Renal cortical epithelial cell (primary cell): Measurements from ENCODE around the gene CFAP68. TPM values are rescaled to one million over a fixed set of nuclear protein-coding genes. Genes with fewer than 3 reads are reported as not detected.
"Not testable (repeated sequence)": the region's sequence is repeated elsewhere in the genome, so short reads cannot be mapped to it uniquely, and the experiment has no call there.

Experiments used
- DNase-seq: peaks from one replicate; pipeline ENCODE4 v3.0.0-alpha.2; 2011; ENCODE audit warnings: low read depth
- total RNA-seq: library from RNA; depleted of rRNA; stranded (reverse); fragments of >200 nt; gene quantifications from 2 replicates; pipeline ENCODE4 v1.2.3, GENCODE V29; 2014

The CFAP68 gene
- total RNA-seq, 1 donor from 2014 or later = 20.1 TPM

- peak; percentile 56 for DNase-seq
Observed at GRCh38 chr11:111870886-111871692, 8.3 kb upstream of the CFAP68 start, which contains the start of gene ALG9. TSS of gene ALG9 (minus strand) at chr11:111871581. CDS start at chr11:111871482, 99 bp downstream.

GRCh38 chr11:111871693-111872161 lies 7.6 kb upstream of the CFAP68 start:
- peak; percentile 1 for DNase-seq

GRCh38 chr11:111878385-111878848 lies 924 bp upstream of the CFAP68 start:
- DNase-seq = peak; percentile 31

GRCh38 chr11:111879637-111879960 lies 258 bp downstream of the CFAP68 start:
- DNase-seq = no peak

GRCh38 chr11:111882202-111882601 lies 2.9 kb downstream of the CFAP68 start:
- DNase-seq = no peak

- DNase-seq = not testable (repeated sequence)
Observed at GRCh38 chr11:111885053-111885452, 5.7 kb downstream of the CFAP68 start.

- no peak for DNase-seq
Observed at GRCh38 chr11:111886032-111886431, 6.7 kb downstream of the CFAP68 start.

GRCh38 chr11:111886844-111887243 lies 7.5 kb downstream of the CFAP68 start:
- DNase-seq = no peak

- DNase-seq = no peak
Observed at GRCh38 chr11:111905411-111905810, 26.1 kb downstream of the CFAP68 start.

- no peak for DNase-seq
Observed at GRCh38 chr11:111906680-111907079, 27.3 kb downstream of the CFAP68 start.

- no peak for DNase-seq
Observed at GRCh38 chr11:111908639-111909305, 29.4 kb downstream of the CFAP68 start.

GRCh38 chr11:111909378-111909777 lies 30.0 kb downstream of the CFAP68 start:
- no peak for DNase-seq

GRCh38 chr11:111910676-111911562 lies 31.6 kb downstream of the CFAP68 start:
- DNase-seq = no peak

- peak; percentile 100 for DNase-seq
Observed at GRCh38 chr11:111911563-111912401, 32.4 kb downstream of the CFAP68 start, which contains the start of gene CRYAB. TSS of gene CRYAB (minus strand) at chr11:111911770. CDS start at chr11:111911724, 46 bp downstream.

GRCh38 chr11:111912535-111912934 lies 33.2 kb downstream of the CFAP68 start, which contains the start of gene HSPB2:
TSS of gene HSPB2 (plus strand) at chr11:111912734. CDS start at chr11:111912830, 96 bp downstream.
- DNase-seq = no peak

GRCh38 chr11:111913031-111913861 lies 33.9 kb downstream of the CFAP68 start:
- no peak for DNase-seq

- DNase-seq = peak; percentile 52
Observed at GRCh38 chr11:111913997-111914396, 34.7 kb downstream of the CFAP68 start.

- DNase-seq = no peak
Observed at GRCh38 chr11:111916768-111917167, 37.4 kb downstream of the CFAP68 start.

GRCh38 chr11:111917312-111917711 lies 38.0 kb downstream of the CFAP68 start:
- DNase-seq = no peak

GRCh38 chr11:111917788-111918187 lies 38.4 kb downstream of the CFAP68 start:
- no peak for DNase-seq
